GM12873 (cell line): ENCODE data around the gene ZSWIM5.

Source experiments
- TF ChIP-seq, protein P1 (sequence below): IDR thresholded peaks from 2 replicates; pipeline ENCODE4 v1.5.1; 2012; ENCODE audit warnings: low read depth, mild to moderate bottlenecking, moderate library complexity, low read length, control low read depth; ENCODE audit not compliant: insufficient read depth; ENCODE audit errors: missing control alignments

ZSWIM5 gene

DNA sequence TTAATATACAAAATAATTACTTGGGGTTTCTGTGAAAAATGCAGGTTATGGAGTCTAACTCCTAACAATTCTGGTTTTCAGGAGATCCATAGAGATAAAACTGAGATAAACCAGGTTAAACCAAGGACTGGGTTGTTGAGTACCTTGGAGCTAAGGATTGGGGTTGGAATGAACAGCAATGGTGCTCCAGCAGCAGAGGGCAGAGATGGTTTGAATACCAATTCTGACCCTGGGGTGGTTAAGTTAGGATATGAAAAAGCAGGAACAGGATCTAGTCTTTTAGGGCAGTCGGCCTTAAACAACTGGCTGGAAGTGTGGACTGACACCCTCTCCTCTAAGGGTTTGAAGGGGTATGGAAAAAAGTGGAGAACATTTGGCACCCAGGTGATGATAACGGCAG is 141.3 kb downstream of the ZSWIM5 start:
- TF ChIP-seq, protein P1, sequence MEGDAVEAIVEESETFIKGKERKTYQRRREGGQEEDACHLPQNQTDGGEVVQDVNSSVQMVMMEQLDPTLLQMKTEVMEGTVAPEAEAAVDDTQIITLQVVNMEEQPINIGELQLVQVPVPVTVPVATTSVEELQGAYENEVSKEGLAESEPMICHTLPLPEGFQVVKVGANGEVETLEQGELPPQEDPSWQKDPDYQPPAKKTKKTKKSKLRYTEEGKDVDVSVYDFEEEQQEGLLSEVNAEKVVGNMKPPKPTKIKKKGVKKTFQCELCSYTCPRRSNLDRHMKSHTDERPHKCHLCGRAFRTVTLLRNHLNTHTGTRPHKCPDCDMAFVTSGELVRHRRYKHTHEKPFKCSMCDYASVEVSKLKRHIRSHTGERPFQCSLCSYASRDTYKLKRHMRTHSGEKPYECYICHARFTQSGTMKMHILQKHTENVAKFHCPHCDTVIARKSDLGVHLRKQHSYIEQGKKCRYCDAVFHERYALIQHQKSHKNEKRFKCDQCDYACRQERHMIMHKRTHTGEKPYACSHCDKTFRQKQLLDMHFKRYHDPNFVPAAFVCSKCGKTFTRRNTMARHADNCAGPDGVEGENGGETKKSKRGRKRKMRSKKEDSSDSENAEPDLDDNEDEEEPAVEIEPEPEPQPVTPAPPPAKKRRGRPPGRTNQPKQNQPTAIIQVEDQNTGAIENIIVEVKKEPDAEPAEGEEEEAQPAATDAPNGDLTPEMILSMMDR = no peak

DNA sequence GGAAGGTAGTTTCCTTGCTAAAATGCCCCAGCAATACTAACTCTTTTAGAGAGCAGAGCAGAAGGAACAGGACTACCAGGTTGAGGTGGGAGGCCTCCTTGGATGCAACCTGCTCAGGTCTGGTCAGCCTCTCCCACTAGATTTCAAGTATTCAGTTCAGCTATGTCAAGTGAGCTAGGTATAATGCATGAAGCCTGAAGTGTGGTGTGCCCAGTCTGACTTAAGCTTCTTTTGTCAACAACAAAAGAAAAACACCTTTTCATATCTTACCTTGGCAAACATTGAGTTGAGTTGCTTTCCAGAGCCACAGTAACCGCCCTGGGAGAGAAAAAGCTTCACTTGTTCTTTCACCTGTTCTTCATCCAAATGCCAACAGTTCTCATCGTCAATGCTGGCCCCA is 146.6 kb downstream of the ZSWIM5 start:
- TF ChIP-seq, protein P1 = no peak

DNA sequence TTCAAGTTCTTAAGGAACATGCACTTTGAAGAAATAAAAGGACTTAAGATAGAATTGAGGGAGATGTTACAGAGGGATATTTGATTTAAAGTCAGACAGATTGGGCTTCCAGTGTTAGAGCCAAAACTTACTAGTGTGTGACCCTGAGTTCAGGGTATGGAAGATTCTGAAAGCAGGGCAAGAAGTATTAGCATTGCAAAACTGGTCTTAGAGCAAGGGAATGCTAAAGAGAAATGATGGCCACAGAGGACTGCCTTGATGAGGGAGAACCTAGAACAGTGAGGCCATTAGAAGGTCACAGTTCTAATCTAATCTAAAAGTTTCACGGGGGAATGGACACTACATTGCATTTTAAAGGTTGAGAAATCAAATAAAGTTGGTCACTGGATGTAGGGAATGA is 148.9 kb downstream of the ZSWIM5 start:
- TF ChIP-seq, protein P1 = no peak

DNA sequence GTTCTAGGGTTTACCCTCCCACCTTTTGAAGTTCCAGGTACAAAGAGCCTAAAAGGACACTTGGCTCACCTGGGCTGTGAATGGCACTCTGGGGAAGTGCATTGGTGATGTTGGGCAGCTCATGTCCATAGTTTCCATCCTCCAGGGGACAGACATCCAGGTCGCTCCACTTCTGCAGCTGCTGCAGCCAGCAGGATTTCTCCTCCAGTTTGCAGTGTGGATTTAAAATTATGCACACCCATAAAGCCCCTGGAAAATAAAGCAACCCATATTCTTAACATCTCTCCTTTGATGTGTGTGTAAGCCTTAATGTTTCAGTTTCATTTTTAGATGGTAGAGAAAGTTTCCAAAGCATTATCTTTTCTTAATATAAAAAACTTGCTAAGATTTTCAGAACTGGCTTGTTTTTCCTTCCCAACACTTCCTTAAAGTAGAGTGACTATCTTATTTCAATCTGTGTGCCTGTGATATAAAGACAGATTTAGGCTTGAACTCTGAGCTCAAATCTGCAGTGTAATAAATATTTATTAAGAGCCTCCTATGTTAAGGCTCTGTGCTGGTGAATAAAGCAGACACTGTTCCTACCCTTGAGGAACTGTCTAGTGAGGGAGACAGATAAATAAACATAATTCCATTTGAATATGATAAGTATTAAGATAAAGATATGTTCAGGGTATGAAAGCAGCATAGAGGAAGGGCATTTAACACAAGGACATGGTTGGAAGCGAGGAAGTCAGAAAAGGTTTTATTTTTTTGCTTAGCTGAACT is 155.2 kb downstream of the ZSWIM5 start:
- TF ChIP-seq, protein P1 = no peak

DNA sequence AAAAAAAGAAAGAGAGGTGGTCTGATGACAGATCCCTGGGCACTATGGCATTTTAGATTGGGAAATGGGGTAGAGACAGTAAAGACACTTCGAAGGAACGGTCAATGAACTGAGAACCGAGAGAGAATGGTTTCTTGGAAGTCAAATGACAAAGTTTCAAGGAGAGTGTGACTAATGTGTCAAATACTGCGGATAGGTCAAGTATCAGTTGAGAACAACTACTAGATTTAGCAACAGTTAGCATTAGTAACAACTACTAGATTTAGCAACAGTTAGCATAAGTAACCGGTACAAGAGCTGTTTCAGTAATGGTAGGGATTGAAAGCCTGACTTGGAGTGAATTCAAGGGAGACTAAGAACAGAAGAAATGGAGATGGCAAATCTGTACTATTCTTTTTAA is 159.4 kb downstream of the ZSWIM5 start:
- TF ChIP-seq, protein P1 = no peak

DNA sequence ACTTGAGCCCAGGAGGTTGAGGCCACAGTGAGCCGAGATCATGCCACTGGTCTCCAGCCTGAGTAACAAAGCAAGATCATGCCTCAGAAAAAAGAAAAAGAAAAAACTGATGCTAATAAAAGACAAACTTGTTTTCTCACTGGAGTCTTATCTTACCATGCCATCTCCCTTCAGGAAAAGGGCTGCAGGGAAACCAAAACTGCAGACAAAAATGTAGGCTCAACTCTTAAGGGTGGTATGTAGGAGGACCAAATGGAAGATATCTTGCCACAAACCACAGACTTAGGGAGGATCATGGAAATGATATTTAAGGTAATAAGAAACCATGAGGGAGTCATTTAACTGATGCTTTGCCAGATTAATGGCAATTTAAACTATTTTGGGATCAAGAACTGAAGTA is 161.5 kb downstream of the ZSWIM5 start:
- TF ChIP-seq, protein P1 = no peak

DNA sequence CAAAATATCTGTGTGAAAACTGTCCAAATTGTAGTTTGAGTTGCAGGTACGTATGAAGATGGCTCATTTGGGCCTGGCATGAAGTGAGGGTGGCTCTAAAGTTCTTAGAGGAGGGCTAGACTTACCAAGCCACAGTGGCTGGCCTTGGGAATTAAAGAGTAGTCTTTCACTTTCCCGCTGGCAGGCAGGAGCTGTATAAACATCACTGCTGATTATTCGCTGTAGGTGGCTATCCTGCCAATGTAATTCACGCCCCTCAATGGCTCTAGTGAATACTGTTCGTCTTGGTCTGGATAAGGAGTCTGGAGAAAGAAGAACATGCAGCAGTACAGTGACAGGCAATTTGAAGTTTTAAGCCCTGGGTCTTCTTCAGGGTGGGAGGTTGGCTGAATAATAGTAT is 163.3 kb downstream of the ZSWIM5 start:
- TF ChIP-seq, protein P1 = no peak

DNA sequence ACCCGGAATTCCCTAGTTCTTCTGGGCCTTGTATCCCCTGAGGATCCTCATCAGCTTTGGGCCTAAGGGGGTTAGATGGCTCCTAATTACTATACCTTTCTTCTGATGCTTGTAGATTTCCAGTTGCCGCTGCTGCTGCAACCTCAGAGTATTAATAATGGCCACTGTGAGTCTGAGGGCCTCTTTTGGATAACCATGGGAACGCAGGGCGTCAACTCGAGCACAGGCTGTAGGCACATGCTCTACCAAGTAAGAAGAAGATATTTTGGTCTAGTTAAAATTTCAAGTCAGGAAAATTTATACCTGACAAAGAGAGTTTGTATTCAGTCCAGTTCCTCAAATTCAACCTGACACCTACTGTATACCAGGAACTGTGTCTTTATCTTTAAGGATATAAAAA is 166.1 kb downstream of the ZSWIM5 start:
- TF ChIP-seq, protein P1 = no peak
